ENCODE results near the gene ODC1.

- TF ChIP-seq CTCF (IDR thresholded peaks at IDR 0.05; ENCODE audit: extremely low read depth in 1 of 2, insufficient read depth in 1 of 2, low read depth in 1 of 2, low read length in 2 of 2) = no peak
- TF ChIP-seq POLR2AphosphoS5 (IDR thresholded peaks at IDR 0.05; ENCODE audit: insufficient read depth, low read depth, low read length) = peak; percentile 51
- no peak for TF ChIP-seq EZH2 (IDR thresholded peaks at IDR 0.05; ENCODE audit: borderline replicate concordance, low read depth, low read length, severe bottlenecking)
- no peak for TF ChIP-seq JUN (IDR thresholded peaks at IDR 0.05; ENCODE audit: borderline replicate concordance, insufficient read depth, insufficient read length, low read depth)
- TF ChIP-seq POLR2A (IDR thresholded peaks at IDR 0.05; ENCODE audit: low read depth, low read length) = peak; percentile 64
- TF ChIP-seq MYC (IDR thresholded peaks at IDR 0.05; ENCODE audit: low read depth, low read length) = peak; percentile 87
- TF ChIP-seq, protein P1, sequence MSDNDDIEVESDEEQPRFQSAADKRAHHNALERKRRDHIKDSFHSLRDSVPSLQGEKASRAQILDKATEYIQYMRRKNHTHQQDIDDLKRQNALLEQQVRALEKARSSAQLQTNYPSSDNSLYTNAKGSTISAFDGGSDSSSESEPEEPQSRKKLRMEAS (IDR thresholded peaks at IDR 0.05; ENCODE audit: insufficient read depth, insufficient read length) = peak; percentile 84
- TF ChIP-seq GATA2 (IDR thresholded peaks at IDR 0.05; ENCODE audit: insufficient read depth, insufficient read length, low read depth, low read length) = no peak
- no peak for TF ChIP-seq FOS (IDR thresholded peaks at IDR 0.05; ENCODE audit: borderline replicate concordance, insufficient read depth, low read length)
Observed at GRCh38 chr2:10447895-10448575, at the start of gene ODC1.
